ENCODE data around the gene OBP2B.
A peak's percentile ranks its signal among the peaks of the same experiment; 100 is the strongest.

The OBP2B gene

GRCh38 chr9:133202688-133203453, 6.2 kb downstream of the OBP2B start:
- DNase-seq (ENCODE audit: low read depth in 1 of 2, low spot score in 1 of 2), result no peak

GRCh38 chr9:133202145-133202513, 6.9 kb downstream of the OBP2B start:
- DNase-seq (ENCODE audit: low read depth in 1 of 2, low spot score in 1 of 2), result no peak

- DNase-seq (ENCODE audit: low read depth in 1 of 2, low spot score in 1 of 2), result no peak
These were observed 7.5 kb downstream of the OBP2B start for GRCh38 chr9:133201424-133202144.

- DNase-seq (ENCODE audit: low read depth in 1 of 2, low spot score in 1 of 2), result no peak
These were observed 8.4 kb downstream of the OBP2B start for GRCh38 chr9:133200631-133201030.

- peak in 1 of 2 donors; percentile 37 for DNase-seq (ENCODE audit: low read depth in 1 of 2, low spot score in 1 of 2)
These were observed 9.3 kb downstream of the OBP2B start for GRCh38 chr9:133199648-133200321.

- DNase-seq (ENCODE audit: low read depth in 1 of 2, low spot score in 1 of 2), result no peak
These were observed 14.0 kb downstream of the OBP2B start for GRCh38 chr9:133195029-133195428.

GRCh38 chr9:133194597-133194996, 14.5 kb downstream of the OBP2B start:
- no peak for DNase-seq (ENCODE audit: low read depth in 1 of 2, low spot score in 1 of 2)

GRCh38 chr9:133191989-133192388, 17.1 kb downstream of the OBP2B start:
- DNase-seq (ENCODE audit: low read depth in 1 of 2, low spot score in 1 of 2), result no peak

- no peak for DNase-seq (ENCODE audit: low read depth in 1 of 2, low spot score in 1 of 2)
These were observed 19.2 kb downstream of the OBP2B start for GRCh38 chr9:133189826-133190225.

- DNase-seq (ENCODE audit: low read depth in 1 of 2, low spot score in 1 of 2), result no peak
These were observed 20.2 kb downstream of the OBP2B start for GRCh38 chr9:133188843-133189180.

- no peak for DNase-seq (ENCODE audit: low read depth in 1 of 2, low spot score in 1 of 2)
These were observed 20.8 kb downstream of the OBP2B start for GRCh38 chr9:133188006-133188842.

- no peak for DNase-seq (ENCODE audit: low read depth in 1 of 2, low spot score in 1 of 2)
These were observed 21.5 kb downstream of the OBP2B start for GRCh38 chr9:133187561-133188005.

- DNase-seq (ENCODE audit: low read depth in 1 of 2, low spot score in 1 of 2), result no peak
These were observed 22.3 kb downstream of the OBP2B start for GRCh38 chr9:133186736-133187135.

- DNase-seq (ENCODE audit: low read depth in 1 of 2, low spot score in 1 of 2), result no peak
These were observed 24.1 kb downstream of the OBP2B start for GRCh38 chr9:133184971-133185370.

- no peak for DNase-seq (ENCODE audit: low read depth in 1 of 2, low spot score in 1 of 2)
These were observed 26.9 kb downstream of the OBP2B start for GRCh38 chr9:133182151-133182550.

GRCh38 chr9:133181561-133181960, 27.5 kb downstream of the OBP2B start:
- no peak for DNase-seq (ENCODE audit: low read depth in 1 of 2, low spot score in 1 of 2)

- no peak for DNase-seq (ENCODE audit: low read depth in 1 of 2, low spot score in 1 of 2)
These were observed 28.1 kb downstream of the OBP2B start for GRCh38 chr9:133180953-133181352.

GRCh38 chr9:133173056-133173455, 36.0 kb downstream of the OBP2B start:
- DNase-seq (ENCODE audit: low read depth in 1 of 2, low spot score in 1 of 2), result no peak

GRCh38 chr9:133171161-133171961, 37.7 kb downstream of the OBP2B start:
- DNase-seq (ENCODE audit: low read depth in 1 of 2, low spot score in 1 of 2), result no peak

- no peak for DNase-seq (ENCODE audit: low read depth in 1 of 2, low spot score in 1 of 2)
These were observed 38.3 kb downstream of the OBP2B start for GRCh38 chr9:133170716-133171115.

All from activated T-helper 1 cell treated with anti-CD3 and anti-CD28 coated beads, Interleukin-2, amount 50 U/mL, for 16 hours (primary cell).